KG1 (cell line): ENCODE measurements around the gene MAK.
"Not testable (repeated sequence)": the region's sequence is repeated elsewhere in the genome, so short reads cannot be mapped to it uniquely, and the experiment has no call there.

Experiments
- DNase-seq: peaks from one replicate; lab custom pipeline; 2025; lab: John Stamatoyannopoulos, UW

The MAK gene

GRCh38 chr6:10725044-10725443 is 113.3 kb downstream of the MAK start:
- no peak for DNase-seq

GRCh38 chr6:10723567-10723881 is 114.8 kb downstream of the MAK start:
- DNase-seq, result no peak

GRCh38 chr6:10722820-10723566 is 115.3 kb downstream of the MAK start, which contains the start of gene TMEM14C:
Gene TMEM14C (plus strand): TSS chr6:10723070. CDS start chr6:10724614, 1,544 bp downstream.
- peak; percentile 79 for DNase-seq

GRCh38 chr6:10722570-10722819 is 115.8 kb downstream of the MAK start:
- no peak for DNase-seq

GRCh38 chr6:10721850-10722569 is 116.3 kb downstream of the MAK start:
- no peak for DNase-seq

- DNase-seq, result not testable (repeated sequence)
Measured at GRCh38 chr6:10720960-10721849, 117.1 kb downstream of the MAK start.

GRCh38 chr6:10720265-10720959 is 117.9 kb downstream of the MAK start:
- peak; percentile 67 for DNase-seq

GRCh38 chr6:10719964-10720264 is 118.4 kb downstream of the MAK start:
- no peak for DNase-seq

- DNase-seq, result peak; percentile 3
Measured at GRCh38 chr6:10719296-10719963, 118.9 kb downstream of the MAK start.

GRCh38 chr6:10713962-10714361 is 124.4 kb downstream of the MAK start:
- no peak for DNase-seq
